ENCODE measurements around the gene PIGQ. TPM values are rescaled to one million over a fixed set of nuclear protein-coding genes. Genes with fewer than 3 reads are reported as not detected.

Gene PIGQ
- total RNA-seq, 1 experiment from 2014 or later = 83.5 TPM

DNA sequence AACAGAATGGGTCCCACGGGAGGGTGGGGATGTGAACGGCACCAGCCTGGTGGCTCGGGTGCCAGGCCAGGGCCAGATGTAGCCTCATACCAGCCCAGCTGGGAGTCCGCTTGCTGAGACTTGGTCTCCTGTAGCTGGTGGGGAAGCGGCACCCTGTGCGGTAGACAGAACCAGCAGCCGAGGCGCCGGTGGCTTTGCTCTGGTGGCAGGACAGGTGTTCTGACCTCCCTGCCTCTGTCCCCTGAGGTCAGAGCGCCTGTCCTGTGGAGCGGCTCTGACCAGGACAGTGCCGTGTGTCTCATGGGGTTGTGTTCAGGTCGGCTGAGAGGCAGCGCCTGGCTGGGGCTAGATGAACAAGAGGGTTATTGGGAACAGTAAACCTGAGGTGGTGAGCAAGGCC, 40.2 kb downstream of the PIGQ start:
- Histone ChIP-seq H3K4me1 (ENCODE audit: control insufficient read depth, insufficient read depth, low read length) (no peaks in the 10 kb centered on the region), H3K4me3 (ENCODE audit: low read depth in 2 of 2, low read length in 2 of 2) (no peak overlapping the region), H3K27ac (ENCODE audit: low read length) (no peak overlapping the region), H3K27me3 (ENCODE audit: control insufficient read depth, insufficient read depth, low read length) (no peaks in the 10 kb centered on the region), H3K36me3 (ENCODE audit: control insufficient read depth, insufficient read depth, low read length) (no peaks in the 10 kb centered on the region), H3K9me3 (ENCODE audit: control insufficient read depth, insufficient read depth, low read depth, low read length) (no peaks in the 10 kb centered on the region)
- BruUV-seq (replicated peaks) = no TSS peak
- TF ChIP-seq SIN3A (IDR thresholded peaks at IDR 0.05; ENCODE audit: borderline replicate concordance, insufficient read depth, low read depth, low read length) (no peak), POLR2AphosphoS5 (IDR thresholded peaks at IDR 0.05; ENCODE audit: low read depth, low read length) (no peak), TCF7L2 (IDR thresholded peaks at IDR 0.05; ENCODE audit: low read depth, low read length) (no peak)
- TF ChIP-seq, protein P1, sequence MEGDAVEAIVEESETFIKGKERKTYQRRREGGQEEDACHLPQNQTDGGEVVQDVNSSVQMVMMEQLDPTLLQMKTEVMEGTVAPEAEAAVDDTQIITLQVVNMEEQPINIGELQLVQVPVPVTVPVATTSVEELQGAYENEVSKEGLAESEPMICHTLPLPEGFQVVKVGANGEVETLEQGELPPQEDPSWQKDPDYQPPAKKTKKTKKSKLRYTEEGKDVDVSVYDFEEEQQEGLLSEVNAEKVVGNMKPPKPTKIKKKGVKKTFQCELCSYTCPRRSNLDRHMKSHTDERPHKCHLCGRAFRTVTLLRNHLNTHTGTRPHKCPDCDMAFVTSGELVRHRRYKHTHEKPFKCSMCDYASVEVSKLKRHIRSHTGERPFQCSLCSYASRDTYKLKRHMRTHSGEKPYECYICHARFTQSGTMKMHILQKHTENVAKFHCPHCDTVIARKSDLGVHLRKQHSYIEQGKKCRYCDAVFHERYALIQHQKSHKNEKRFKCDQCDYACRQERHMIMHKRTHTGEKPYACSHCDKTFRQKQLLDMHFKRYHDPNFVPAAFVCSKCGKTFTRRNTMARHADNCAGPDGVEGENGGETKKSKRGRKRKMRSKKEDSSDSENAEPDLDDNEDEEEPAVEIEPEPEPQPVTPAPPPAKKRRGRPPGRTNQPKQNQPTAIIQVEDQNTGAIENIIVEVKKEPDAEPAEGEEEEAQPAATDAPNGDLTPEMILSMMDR (IDR thresholded peaks at IDR 0.05) = no peak
- TF ChIP-seq, protein P2, sequence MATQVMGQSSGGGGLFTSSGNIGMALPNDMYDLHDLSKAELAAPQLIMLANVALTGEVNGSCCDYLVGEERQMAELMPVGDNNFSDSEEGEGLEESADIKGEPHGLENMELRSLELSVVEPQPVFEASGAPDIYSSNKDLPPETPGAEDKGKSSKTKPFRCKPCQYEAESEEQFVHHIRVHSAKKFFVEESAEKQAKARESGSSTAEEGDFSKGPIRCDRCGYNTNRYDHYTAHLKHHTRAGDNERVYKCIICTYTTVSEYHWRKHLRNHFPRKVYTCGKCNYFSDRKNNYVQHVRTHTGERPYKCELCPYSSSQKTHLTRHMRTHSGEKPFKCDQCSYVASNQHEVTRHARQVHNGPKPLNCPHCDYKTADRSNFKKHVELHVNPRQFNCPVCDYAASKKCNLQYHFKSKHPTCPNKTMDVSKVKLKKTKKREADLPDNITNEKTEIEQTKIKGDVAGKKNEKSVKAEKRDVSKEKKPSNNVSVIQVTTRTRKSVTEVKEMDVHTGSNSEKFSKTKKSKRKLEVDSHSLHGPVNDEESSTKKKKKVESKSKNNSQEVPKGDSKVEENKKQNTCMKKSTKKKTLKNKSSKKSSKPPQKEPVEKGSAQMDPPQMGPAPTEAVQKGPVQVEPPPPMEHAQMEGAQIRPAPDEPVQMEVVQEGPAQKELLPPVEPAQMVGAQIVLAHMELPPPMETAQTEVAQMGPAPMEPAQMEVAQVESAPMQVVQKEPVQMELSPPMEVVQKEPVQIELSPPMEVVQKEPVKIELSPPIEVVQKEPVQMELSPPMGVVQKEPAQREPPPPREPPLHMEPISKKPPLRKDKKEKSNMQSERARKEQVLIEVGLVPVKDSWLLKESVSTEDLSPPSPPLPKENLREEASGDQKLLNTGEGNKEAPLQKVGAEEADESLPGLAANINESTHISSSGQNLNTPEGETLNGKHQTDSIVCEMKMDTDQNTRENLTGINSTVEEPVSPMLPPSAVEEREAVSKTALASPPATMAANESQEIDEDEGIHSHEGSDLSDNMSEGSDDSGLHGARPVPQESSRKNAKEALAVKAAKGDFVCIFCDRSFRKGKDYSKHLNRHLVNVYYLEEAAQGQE (IDR thresholded peaks at IDR 0.05; ENCODE audit: insufficient read depth in 1 of 2, low read depth in 2 of 2, low read length in 1 of 2) = no peak
- intact Hi-C loops (cut with micrococcal nuclease; ENCODE audit: unreplicated experiment) (no loop called here), in situ Hi-C loops (cut with HindIII; ENCODE audit: low pct_unique_long_range_greater_than_20kb, low sequenced_read_pairs) (no loop called here)
- ChIA-PET POLR2A (no interaction called here), CTCF (interaction anchor here (0.9 kb wide), 1 partner anchor 20 kb away, joined by 3 read pairs; the partner anchor contains the start of gene RAB40C)
- peak; percentile 66 for ATAC-seq
- no peak for DNase-seq (ENCODE audit: low read depth, low spot score)

GRCh38 chr16:610513-611381, 41.0 kb downstream of the PIGQ start:
- DNase-seq (ENCODE audit: low read depth, low spot score) (no peak), ATAC-seq (peak; percentile 79; the same call in 1 of the 2 replicates)
- ChIA-PET CTCF (interaction anchor here (0.9 kb wide), 1 partner anchor 20 kb away, joined by 3 read pairs; the partner anchor contains the start of gene RAB40C), POLR2A (no interaction called here)
- H3K4me1 ChIP-seq (ENCODE audit: control insufficient read depth, insufficient read depth, low read length) = no peaks in the 10 kb centered on the region
- no TSS peak for BruUV-seq (replicated peaks)
- intact Hi-C loops (cut with micrococcal nuclease; ENCODE audit: unreplicated experiment) (no loop called here), in situ Hi-C loops (cut with HindIII; ENCODE audit: low pct_unique_long_range_greater_than_20kb, low sequenced_read_pairs) (no loop called here)
- no peaks in the 10 kb centered on the region for H3K9me3 ChIP-seq (ENCODE audit: control insufficient read depth, insufficient read depth, low read depth, low read length)
- H3K27me3 ChIP-seq (ENCODE audit: control insufficient read depth, insufficient read depth, low read length) = no peaks in the 10 kb centered on the region
- TF ChIP-seq, protein P2 (IDR thresholded peaks at IDR 0.05; ENCODE audit: insufficient read depth in 1 of 2, low read depth in 2 of 2, low read length in 1 of 2) = no peak
- TF ChIP-seq, protein P1 (IDR thresholded peaks at IDR 0.05) = peak; percentile 87; the same call in 1 of the 2 replicates
- no peak for TF ChIP-seq SIN3A (IDR thresholded peaks at IDR 0.05; ENCODE audit: borderline replicate concordance, insufficient read depth, low read depth, low read length)
- TF ChIP-seq TCF7L2 (IDR thresholded peaks at IDR 0.05; ENCODE audit: low read depth, low read length) = no peak
- TF ChIP-seq POLR2AphosphoS5 (IDR thresholded peaks at IDR 0.05; ENCODE audit: low read depth, low read length) = no peak
- H3K27ac ChIP-seq (ENCODE audit: low read length) = no peak overlapping the region
- no peaks in the 10 kb centered on the region for H3K36me3 ChIP-seq (ENCODE audit: control insufficient read depth, insufficient read depth, low read length)
- H3K4me3 ChIP-seq (ENCODE audit: low read depth in 2 of 2, low read length in 2 of 2) = no peak overlapping the region
